ENCODE measurements around the gene HOXD11.

Gene HOXD11

GRCh38 chr2:176120364-176121189, 13.5 kb downstream of the HOXD11 start:
- DNase-seq (ENCODE audit: low read depth), result no peak
- TF ChIP-seq MYC (IDR thresholded peaks at IDR 0.05; ENCODE audit: low read depth, low read length), result no peak
- TF ChIP-seq POLR2A (IDR thresholded peaks at IDR 0.05; ENCODE audit: extremely low read depth, insufficient read length), result no peak
- no peak for TF ChIP-seq MAX (IDR thresholded peaks at IDR 0.05; ENCODE audit: low read depth, low read length)
- TF ChIP-seq CTCF (IDR thresholded peaks at IDR 0.05; ENCODE audit: low read depth, low read length), result no peak
- H3K4me3 ChIP-seq (ENCODE audit: low read depth, low read length), result no peak overlapping the region

DNA sequence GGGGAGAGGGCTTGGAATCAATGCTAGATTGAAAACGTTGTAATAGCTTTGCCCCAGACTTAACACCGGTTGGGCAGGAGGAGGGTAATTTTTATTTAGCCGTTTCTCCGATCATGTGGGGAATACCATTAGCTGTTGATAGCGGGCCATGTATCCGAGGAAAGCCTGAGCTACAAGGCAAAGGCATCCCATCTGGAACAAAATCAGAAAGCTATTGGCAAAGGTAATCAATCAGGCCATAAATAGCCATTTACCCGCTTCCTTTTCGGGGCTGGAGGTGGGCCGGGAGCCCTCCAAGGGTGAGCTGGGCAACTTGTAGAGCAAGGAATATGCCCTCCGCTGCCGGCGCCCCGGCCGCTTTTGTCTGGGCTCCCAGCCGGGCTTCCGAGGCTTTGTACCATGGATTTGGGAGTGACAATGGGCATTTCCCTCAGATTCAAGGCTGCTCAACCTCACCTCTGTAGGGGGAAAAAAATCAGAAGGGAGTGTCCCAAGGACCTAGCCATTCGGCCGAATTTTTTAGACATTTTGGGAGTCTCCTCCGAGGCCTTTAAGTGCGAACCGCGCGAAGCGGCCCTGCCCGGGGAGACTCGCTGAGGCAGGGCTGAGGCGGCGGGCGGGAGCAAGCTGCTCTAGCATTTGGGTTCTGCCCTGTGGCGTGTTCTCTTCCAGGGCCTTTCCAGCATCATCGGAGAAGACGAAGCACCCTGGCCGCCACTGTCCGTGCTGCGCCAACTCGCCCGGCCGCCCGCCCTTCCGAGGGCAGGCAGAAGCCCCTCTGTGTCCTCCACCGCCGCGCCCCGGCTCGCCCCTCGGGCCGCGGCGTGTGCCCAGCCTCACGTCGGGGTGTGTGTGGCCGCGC, 14.3 kb downstream of the HOXD11 start:
- TF ChIP-seq CTCF (IDR thresholded peaks at IDR 0.05; ENCODE audit: low read depth, low read length), result no peak
- no peak for TF ChIP-seq POLR2A (IDR thresholded peaks at IDR 0.05; ENCODE audit: extremely low read depth, insufficient read length)
- no peak for TF ChIP-seq MYC (IDR thresholded peaks at IDR 0.05; ENCODE audit: low read depth, low read length)
- no peak for TF ChIP-seq MAX (IDR thresholded peaks at IDR 0.05; ENCODE audit: low read depth, low read length)
- DNase-seq (ENCODE audit: low read depth), result no peak
- no peak overlapping the region for H3K4me3 ChIP-seq (ENCODE audit: low read depth, low read length)

GRCh38 chr2:176122052-176122682, 15.1 kb downstream of the HOXD11 start:
- no peak for DNase-seq (ENCODE audit: low read depth)
- no peak overlapping the region for H3K4me3 ChIP-seq (ENCODE audit: low read depth, low read length)
- TF ChIP-seq POLR2A (IDR thresholded peaks at IDR 0.05; ENCODE audit: extremely low read depth, insufficient read length) (no peak), MYC (IDR thresholded peaks at IDR 0.05; ENCODE audit: low read depth, low read length) (no peak), CTCF (IDR thresholded peaks at IDR 0.05; ENCODE audit: low read depth, low read length) (no peak), MAX (IDR thresholded peaks at IDR 0.05; ENCODE audit: low read depth, low read length) (no peak)

DNA sequence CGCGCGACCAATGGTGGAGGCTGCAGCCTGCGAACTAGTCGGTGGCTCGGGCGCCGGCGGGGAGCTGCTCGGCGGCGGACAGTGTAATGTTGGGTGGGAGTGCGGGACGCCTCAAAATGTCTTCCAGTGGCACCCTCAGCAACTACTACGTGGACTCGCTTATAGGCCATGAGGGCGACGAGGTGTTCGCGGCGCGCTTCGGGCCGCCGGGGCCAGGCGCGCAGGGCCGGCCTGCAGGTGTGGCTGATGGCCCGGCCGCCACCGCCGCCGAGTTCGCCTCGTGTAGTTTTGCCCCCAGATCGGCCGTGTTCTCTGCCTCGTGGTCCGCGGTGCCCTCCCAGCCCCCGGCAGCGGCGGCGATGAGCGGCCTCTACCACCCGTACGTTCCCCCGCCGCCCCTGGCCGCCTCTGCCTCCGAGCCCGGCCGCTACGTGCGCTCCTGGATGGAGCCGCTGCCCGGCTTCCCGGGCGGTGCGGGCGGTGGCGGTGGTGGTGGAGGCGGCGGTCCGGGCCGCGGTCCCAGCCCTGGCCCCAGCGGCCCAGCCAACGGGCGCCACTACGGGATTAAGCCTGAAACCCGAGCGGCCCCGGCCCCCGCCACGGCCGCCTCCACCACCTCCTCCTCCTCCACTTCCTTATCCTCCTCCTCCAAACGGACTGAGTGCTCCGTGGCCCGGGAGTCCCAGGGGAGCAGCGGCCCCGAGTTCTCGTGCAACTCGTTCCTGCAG, 15.8 kb downstream of the HOXD11 start, which contains the start of gene HOXD9:
Gene HOXD9 (plus strand): TSS at position 37 of the 728 bp plus-strand sequence. CDS start 50 bp downstream, at position 87.
- no peak within 1 kb of the TSS for H3K4me3 ChIP-seq (ENCODE audit: low read depth, low read length)
- TF ChIP-seq MYC (IDR thresholded peaks at IDR 0.05; ENCODE audit: low read depth, low read length), result no peak
- no peak for TF ChIP-seq POLR2A (IDR thresholded peaks at IDR 0.05; ENCODE audit: extremely low read depth, insufficient read length)
- TF ChIP-seq CTCF (IDR thresholded peaks at IDR 0.05; ENCODE audit: low read depth, low read length), result no peak
- TF ChIP-seq MAX (IDR thresholded peaks at IDR 0.05; ENCODE audit: low read depth, low read length), result no peak

More for the DNA sequence above, 15.8 kb downstream of the HOXD11 start, which contains the start of gene HOXD9:
- no peak for DNase-seq (ENCODE audit: low read depth)
